HepG2 (cell line): ENCODE measurements around the gene MTTP.

Experiments used
- CTCF ChIP-seq: sonication (generic); formaldehyde crosslinking; IDR thresholded peaks from 2 replicates; pipeline ENCODE4 v1.5.0; 2020; ENCODE audit warnings: mild to moderate bottlenecking, missing genetic modification reagents, moderate library complexity
- EZH2 ChIP-seq: conservative IDR thresholded peaks from 2 replicates; pipeline ENCODE4 v1.6.1; 2012; ENCODE audit warnings: mild to moderate bottlenecking, low read depth, low read length, moderate library complexity
- JUND ChIP-seq: sonication (generic); formaldehyde crosslinking; IDR thresholded peaks from 2 replicates; pipeline ENCODE4 v1.8.0; 2022; ENCODE audit warnings: mild to moderate bottlenecking, missing genetic modification reagents
- KDM6A ChIP-seq: IDR thresholded peaks from 2 replicates; pipeline ENCODE4 v1.6.1; 2016; ENCODE audit warnings: low read depth
- MAX ChIP-seq: IDR thresholded peaks from 2 replicates; pipeline ENCODE4 v1.6.1; 2012; ENCODE audit warnings: inconsistent platforms
- ZBTB20 ChIP-seq: sonication (generic); formaldehyde crosslinking; IDR thresholded peaks from 2 replicates; pipeline ENCODE4 v1.8.1; 2023; ENCODE audit warnings: missing genetic modification reagents, low read depth, mild to moderate bottlenecking, borderline replicate concordance
- ZIK1 ChIP-seq: sonication (generic); formaldehyde crosslinking; IDR thresholded peaks from 2 replicates; pipeline ENCODE4 v1.5.0; 2020; ENCODE audit warnings: mild to moderate bottlenecking, low read depth, missing genetic modification reagents, borderline replicate concordance
- ZKSCAN1 ChIP-seq: fragments of 150-350 bp; IDR thresholded peaks from 2 replicates; pipeline ENCODE4 v1.6.1; 2014; ENCODE audit warnings: low read length
- ZNF280B ChIP-seq: sonication (generic); formaldehyde crosslinking; IDR thresholded peaks from 2 replicates; pipeline ENCODE4 v1.5.0; 2020; ENCODE audit warnings: missing genetic modification reagents, mild to moderate bottlenecking, borderline replicate concordance

- TF ChIP-seq CTCF (CRISPR knock-in tag) (no peak), JUND (CRISPR knock-in tag) (no peak), EZH2 (no peak), KDM6A (CRISPR knock-in tag) (no peak), ZNF280B (CRISPR knock-in tag) (no peak), MAX (no peak), ZKSCAN1 (no peak), ZIK1 (CRISPR knock-in tag) (no peak), ZBTB20 (CRISPR knock-in tag) (no peak)
These were observed 72.4 kb downstream of the MTTP start for GRCh38 chr4:99647071-99647470.
